A549 (cell line): ENCODE results near the gene TUBGCP2.

ENCODE experiments used
- FOSL2 ChIP-seq, 2 experiments: fragments of 450-650 bp in 1 of 2; fragments of >200 bp in 1 of 2; sonication (Bioruptor Twin) in 1 of 2; formaldehyde crosslinking; IDR thresholded peaks; 2 replicates each; pipeline versions ENCODE4 v1.5.0 to v1.6.1; 2016 to 2020; ENCODE audit warnings: mild to moderate bottlenecking in 1 of 2, moderate library complexity in 1 of 2
- KDM1A ChIP-seq: fragments of 200-600 bp; sonication (generic); IDR thresholded peaks from 2 replicates; pipeline ENCODE4 v1.6.1; 2016; ENCODE audit warnings: low read depth, mild to moderate bottlenecking
- POLR2A ChIP-seq: IDR thresholded peaks from 2 replicates; pipeline ENCODE4 v1.6.1; 2012; ENCODE audit warnings: mild to moderate bottlenecking, low read length
- RAD21 ChIP-seq, 2 experiments: fragments of >200 bp in 1 of 2; sonication (Bioruptor Twin) in 1 of 2; formaldehyde crosslinking in 1 of 2; IDR thresholded peaks in 1 of 2; conservative IDR thresholded peaks in 1 of 2; 2 replicates in 1 of 2; 3 replicates in 1 of 2; pipeline ENCODE4 v1.6.1; 2012 to 2018; ENCODE audit warnings: inconsistent platforms in 1 of 2
- RNF2 ChIP-seq: fragments of 200-600 bp; sonication (generic); IDR thresholded peaks from 2 replicates; pipeline ENCODE4 v1.6.1; 2016; ENCODE audit warnings: low read depth, mild to moderate bottlenecking, antibody characterized with exemption, moderate library complexity, borderline replicate concordance
- TP53 ChIP-seq: fragments of 250-450 bp; sonication (Bioruptor Pico); IDR thresholded peaks from 2 replicates; pipeline ENCODE4 v1.5.0; 2021; ENCODE audit warnings: mild to moderate bottlenecking, moderate library complexity
- TF ChIP-seq, protein P1 (sequence below): fragments of >200 bp; sonication (Bioruptor Twin); formaldehyde crosslinking; IDR thresholded peaks from 3 replicates; pipeline ENCODE4 v1.5.1; 2016

DNA sequence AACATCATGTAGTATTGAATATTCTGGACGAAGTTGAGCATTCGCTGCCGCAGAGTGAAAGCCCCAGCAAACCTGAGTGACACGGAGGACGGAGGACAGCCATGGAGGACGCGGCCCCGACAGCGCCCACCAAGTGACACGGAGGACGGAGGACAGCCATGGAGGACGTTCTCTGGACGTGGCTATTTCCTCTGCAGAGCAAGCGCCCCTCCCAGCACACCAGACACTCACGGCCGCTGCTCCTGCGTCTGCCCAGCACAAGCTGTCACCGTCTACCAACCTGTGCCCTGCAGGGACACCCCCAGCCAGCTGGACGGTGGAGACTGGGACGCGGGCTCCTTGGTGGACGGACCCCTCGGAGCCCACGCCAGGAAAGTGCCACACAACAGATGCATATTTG, 24.7 kb downstream of the TUBGCP2 start:
- TF ChIP-seq RNF2, result no peak
- TF ChIP-seq KDM1A, result no peak
- no peak for TF ChIP-seq FOSL2 (IDR thresholded peaks at IDR 0.05)
- no peak for TF ChIP-seq FOSL2 (CRISPR knock-in tag; IDR thresholded peaks at IDR 0.05)
- no peak for TF ChIP-seq POLR2A
- no peak for TF ChIP-seq TP53
- TF ChIP-seq, protein P1, sequence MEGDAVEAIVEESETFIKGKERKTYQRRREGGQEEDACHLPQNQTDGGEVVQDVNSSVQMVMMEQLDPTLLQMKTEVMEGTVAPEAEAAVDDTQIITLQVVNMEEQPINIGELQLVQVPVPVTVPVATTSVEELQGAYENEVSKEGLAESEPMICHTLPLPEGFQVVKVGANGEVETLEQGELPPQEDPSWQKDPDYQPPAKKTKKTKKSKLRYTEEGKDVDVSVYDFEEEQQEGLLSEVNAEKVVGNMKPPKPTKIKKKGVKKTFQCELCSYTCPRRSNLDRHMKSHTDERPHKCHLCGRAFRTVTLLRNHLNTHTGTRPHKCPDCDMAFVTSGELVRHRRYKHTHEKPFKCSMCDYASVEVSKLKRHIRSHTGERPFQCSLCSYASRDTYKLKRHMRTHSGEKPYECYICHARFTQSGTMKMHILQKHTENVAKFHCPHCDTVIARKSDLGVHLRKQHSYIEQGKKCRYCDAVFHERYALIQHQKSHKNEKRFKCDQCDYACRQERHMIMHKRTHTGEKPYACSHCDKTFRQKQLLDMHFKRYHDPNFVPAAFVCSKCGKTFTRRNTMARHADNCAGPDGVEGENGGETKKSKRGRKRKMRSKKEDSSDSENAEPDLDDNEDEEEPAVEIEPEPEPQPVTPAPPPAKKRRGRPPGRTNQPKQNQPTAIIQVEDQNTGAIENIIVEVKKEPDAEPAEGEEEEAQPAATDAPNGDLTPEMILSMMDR, result no peak
- no peak for TF ChIP-seq RAD21 (conservative IDR thresholded peaks at IDR 0.05 in 1 of 2, IDR thresholded peaks at IDR 0.05 in 1 of 2)
